ENCODE measurements around the gene GSG1.
"Not testable (repeated sequence)": the region's sequence is repeated elsewhere in the genome, so short reads cannot be mapped to it uniquely, and the experiment has no call there.

The GSG1 gene

DNA sequence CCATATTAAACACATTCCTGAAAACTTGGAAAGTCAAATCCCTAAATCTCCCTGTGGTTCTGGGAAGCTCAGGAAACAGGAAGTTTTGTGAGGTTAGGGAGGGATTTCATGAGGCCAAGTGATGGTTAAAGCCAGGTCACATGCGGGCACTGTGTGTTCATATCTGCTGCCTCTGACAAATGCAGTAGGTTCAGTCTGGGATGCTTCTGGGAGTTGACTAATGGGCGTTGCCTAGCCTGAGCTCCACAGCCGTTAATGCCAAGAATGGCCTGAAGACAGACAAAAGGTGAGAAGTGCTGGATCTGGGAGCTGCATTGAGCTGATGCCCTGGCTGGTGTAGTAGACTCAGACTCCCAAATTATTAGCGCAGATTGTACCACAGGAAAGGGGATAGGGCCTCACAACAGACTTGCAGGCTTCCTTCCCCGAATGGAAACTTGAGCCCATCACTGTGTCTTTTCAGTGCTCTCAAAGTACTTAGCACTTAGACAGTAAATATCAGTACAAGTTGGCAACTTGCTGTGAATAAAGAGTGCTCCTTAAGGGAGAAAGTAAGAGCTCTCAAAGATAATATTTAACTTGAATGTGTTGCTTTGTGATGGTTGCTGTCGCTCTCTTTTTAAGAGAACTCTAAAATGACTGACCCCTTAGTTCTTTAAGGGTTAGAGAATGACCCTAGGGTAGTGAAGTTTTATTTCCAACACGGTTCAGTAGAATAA lies 17.3 kb downstream of the GSG1 start:
- H3K27me3 ChIP-seq (ENCODE audit: control insufficient read depth, insufficient read depth, low read length) = no peaks in the 10 kb centered on the region
- H3K4me3 ChIP-seq (ENCODE audit: low read depth, low read length) = no peak overlapping the region
- no peak overlapping the region for H3K9ac ChIP-seq (ENCODE audit: low read depth, low read length)
- H3K9me3 ChIP-seq (ENCODE audit: control insufficient read depth, insufficient read depth, low read length) = no peaks in the 10 kb centered on the region
- peaks cover 24% of the 10 kb centered on the region for H3K4me1 ChIP-seq (ENCODE audit: control insufficient read depth, insufficient read depth, low read length)
- H3K36me3 ChIP-seq (ENCODE audit: control insufficient read depth, insufficient read depth, low read length) = no peaks in the 10 kb centered on the region

DNA sequence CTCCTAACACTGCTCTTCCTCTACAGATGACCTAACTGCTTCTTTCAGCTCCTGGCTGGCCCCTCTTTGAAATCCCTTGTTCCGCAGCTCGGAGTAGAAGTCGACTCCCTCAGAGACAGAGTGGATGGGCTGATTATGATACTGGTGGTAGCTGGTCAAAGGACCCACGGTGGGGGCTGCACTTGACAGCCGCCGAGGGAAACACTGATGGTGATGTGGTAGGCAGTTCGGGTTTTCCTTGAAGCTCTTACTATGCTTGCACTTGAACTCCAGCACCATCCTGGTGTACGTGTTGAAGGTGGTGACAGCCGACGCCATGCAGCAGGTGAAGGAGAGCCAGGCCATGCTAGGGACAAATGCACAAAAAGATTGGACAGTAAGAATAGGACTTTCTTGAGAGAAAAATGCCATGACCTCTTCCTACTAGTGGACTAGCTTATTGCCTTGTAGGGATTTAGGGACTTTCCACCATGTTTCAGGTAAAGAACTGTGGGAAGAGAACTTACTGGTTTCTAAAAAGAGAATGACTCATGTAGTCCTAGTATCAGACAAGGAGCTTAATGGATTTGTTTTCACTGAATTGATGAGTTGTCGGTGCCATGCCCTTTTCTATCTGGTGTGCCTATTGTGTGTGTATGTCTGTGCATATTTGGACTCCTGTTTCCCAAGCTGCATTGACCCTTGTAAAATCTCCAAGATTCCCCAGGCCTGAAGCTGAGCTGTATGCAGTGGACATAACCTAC lies 18.4 kb downstream of the GSG1 start:
- H3K27me3 ChIP-seq (ENCODE audit: control insufficient read depth, insufficient read depth, low read length) = no peaks in the 10 kb centered on the region
- no peak overlapping the region for H3K9ac ChIP-seq (ENCODE audit: low read depth, low read length)
- peaks cover 24% of the 10 kb centered on the region for H3K4me1 ChIP-seq (ENCODE audit: control insufficient read depth, insufficient read depth, low read length)
- H3K36me3 ChIP-seq (ENCODE audit: control insufficient read depth, insufficient read depth, low read length) = no peaks in the 10 kb centered on the region
- no peak overlapping the region for H3K4me3 ChIP-seq (ENCODE audit: low read depth, low read length)
- H3K9me3 ChIP-seq (ENCODE audit: control insufficient read depth, insufficient read depth, low read length) = no peaks in the 10 kb centered on the region

DNA sequence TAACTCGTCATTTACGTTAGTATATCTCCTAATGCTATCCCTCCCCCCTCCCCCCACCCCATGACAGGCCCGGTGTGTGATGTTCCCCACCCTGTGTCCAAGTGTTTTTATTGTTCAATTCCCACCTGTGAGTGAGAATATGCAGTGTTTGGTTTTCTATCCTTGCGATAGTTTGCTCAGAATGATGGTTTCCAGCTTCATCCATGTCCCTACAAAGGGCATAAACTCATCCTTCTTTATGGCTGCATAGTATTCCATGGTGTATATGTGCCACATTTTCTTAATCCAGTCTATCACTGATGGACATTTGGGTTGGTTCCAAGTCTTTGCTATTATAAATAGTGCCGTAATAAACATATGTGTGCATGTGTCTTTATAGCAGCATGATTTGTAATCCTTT lies 19.8 kb downstream of the GSG1 start:
- not testable (repeated sequence) for H3K36me3 ChIP-seq (ENCODE audit: control insufficient read depth, insufficient read depth, low read length); H3K27me3 ChIP-seq (ENCODE audit: control insufficient read depth, insufficient read depth, low read length); H3K9ac ChIP-seq (ENCODE audit: low read depth, low read length); H3K9me3 ChIP-seq (ENCODE audit: control insufficient read depth, insufficient read depth, low read length); H3K4me3 ChIP-seq (ENCODE audit: low read depth, low read length)
- H3K4me1 ChIP-seq (ENCODE audit: control insufficient read depth, insufficient read depth, low read length) = peaks cover 20% of the 10 kb centered on the region

DNA sequence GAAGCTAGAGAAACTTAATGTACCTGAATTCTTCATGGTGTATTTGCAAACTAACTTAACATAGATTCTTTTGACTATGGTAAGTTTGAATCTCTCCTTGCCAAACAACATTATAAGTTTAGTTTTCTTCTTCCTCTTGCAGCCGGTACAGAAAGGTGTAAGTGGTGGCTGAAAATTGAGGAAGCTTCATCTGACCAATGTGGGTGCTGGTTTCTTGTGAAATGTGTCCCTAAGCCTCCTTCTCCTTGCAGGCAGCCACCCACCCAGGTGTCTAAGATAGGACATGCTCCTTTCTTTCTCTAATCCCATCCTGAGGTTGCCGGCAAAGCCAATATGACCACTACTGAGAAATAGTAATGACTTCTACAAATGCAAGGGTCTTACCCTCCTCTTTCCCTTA lies 20.6 kb downstream of the GSG1 start:
- Histone ChIP-seq H3K27me3 (ENCODE audit: control insufficient read depth, insufficient read depth, low read length) (no peaks in the 10 kb centered on the region), H3K36me3 (ENCODE audit: control insufficient read depth, insufficient read depth, low read length) (no peaks in the 10 kb centered on the region), H3K9ac (ENCODE audit: low read depth, low read length) (no peak overlapping the region), H3K4me1 (ENCODE audit: control insufficient read depth, insufficient read depth, low read length) (peaks cover 14% of the 10 kb centered on the region), H3K9me3 (ENCODE audit: control insufficient read depth, insufficient read depth, low read length) (no peaks in the 10 kb centered on the region), H3K4me3 (ENCODE audit: low read depth, low read length) (no peak overlapping the region)

DNA sequence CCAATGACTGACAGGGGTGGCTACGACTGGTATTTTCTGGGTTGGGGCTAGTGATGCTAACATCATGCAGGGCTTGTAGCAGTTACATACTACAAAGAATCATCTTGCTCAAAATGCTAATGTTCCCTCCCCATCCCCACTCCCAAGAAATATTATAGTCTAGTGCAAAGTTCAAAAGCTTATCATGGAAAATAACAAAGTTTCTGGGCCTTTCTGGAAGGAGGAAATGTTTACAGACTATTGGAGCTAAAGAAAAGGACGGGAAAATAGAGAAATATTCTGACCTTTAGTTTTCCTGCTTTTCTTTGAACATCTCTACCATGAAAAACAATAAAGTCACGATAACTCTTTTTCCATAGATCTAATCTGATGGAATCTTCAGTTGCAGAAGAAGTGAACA lies 23.2 kb downstream of the GSG1 start:
- Histone ChIP-seq H3K4me3 (ENCODE audit: low read depth, low read length) (no peak overlapping the region), H3K9me3 (ENCODE audit: control insufficient read depth, insufficient read depth, low read length) (no peaks in the 10 kb centered on the region), H3K9ac (ENCODE audit: low read depth, low read length) (no peak overlapping the region), H3K27me3 (ENCODE audit: control insufficient read depth, insufficient read depth, low read length) (no peaks in the 10 kb centered on the region), H3K4me1 (ENCODE audit: control insufficient read depth, insufficient read depth, low read length) (peaks cover 5% of the 10 kb centered on the region), H3K36me3 (ENCODE audit: control insufficient read depth, insufficient read depth, low read length) (peaks cover 5% of the 10 kb centered on the region)

DNA sequence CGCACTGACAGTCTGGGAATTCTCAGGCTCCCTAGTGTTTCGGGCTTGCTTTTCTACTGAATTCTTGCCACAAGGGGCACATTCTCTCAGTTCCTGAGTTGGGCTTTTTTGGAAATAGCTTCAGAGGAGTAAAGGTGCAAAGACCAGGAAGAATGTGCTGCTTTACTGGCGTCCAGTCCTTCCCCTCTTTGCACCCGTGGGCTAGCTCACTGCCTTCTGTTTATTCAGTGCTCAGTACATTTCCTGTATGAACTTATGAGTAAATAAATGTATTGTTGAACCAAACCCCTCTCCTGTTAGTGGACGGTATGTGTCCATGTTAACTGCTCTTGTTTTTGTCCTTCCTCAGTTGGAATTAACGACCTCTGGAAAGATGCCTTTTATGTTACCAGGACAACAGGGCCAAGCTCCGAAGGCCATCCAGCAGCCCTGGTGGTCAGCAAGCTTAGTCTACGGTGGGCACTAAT lies 24.0 kb downstream of the GSG1 start:
- Histone ChIP-seq H3K27me3 (ENCODE audit: control insufficient read depth, insufficient read depth, low read length) (no peaks in the 10 kb centered on the region), H3K9ac (ENCODE audit: low read depth, low read length) (no peak overlapping the region), H3K9me3 (ENCODE audit: control insufficient read depth, insufficient read depth, low read length) (no peaks in the 10 kb centered on the region), H3K4me3 (ENCODE audit: low read depth, low read length) (no peak overlapping the region), H3K36me3 (ENCODE audit: control insufficient read depth, insufficient read depth, low read length) (peaks cover 5% of the 10 kb centered on the region), H3K4me1 (ENCODE audit: control insufficient read depth, insufficient read depth, low read length) (peaks cover 5% of the 10 kb centered on the region)

DNA sequence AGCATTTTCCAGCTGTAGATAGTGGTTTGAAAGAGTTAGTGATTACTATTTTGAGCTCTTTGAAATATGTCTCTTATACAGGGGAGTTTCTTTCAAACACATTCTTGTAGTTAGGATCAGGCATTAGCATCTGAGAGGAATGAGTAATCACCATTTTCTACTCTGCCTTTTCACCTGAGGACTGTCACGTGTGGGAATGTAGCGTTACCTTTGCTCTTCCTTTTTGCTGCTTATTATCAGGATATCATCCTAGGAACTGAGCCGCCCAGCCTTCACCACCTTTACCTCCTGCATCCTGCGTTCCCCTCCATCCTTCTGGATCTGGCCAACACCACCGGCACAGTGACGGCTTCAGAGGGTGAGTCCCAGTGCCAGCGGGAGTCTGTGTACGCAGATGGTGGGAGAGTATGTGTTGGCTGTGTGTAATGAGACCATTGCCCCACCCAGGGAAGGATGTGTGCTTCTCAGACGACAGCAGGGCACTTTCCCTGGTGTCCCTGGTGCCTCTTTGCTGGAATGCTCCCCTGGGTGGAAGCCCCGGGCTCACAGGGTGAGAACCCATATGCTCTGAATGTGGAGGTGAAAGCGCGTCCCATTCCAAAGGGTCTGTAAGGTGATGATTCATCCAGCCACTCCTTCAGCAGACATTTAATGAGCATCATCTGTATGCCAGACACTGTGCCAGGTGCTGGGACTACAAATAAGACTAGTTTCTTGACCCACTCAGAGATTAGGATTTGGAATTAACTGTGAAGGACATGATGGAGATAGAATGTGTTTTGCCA lies 27.5 kb downstream of the GSG1 start:
- Histone ChIP-seq H3K9ac (ENCODE audit: low read depth, low read length) (no peak overlapping the region), H3K9me3 (ENCODE audit: control insufficient read depth, insufficient read depth, low read length) (no peaks in the 10 kb centered on the region), H3K27me3 (ENCODE audit: control insufficient read depth, insufficient read depth, low read length) (no peaks in the 10 kb centered on the region), H3K4me1 (ENCODE audit: control insufficient read depth, insufficient read depth, low read length) (peaks cover 5% of the 10 kb centered on the region), H3K36me3 (ENCODE audit: control insufficient read depth, insufficient read depth, low read length) (peaks cover 5% of the 10 kb centered on the region), H3K4me3 (ENCODE audit: low read depth, low read length) (no peak overlapping the region)

DNA sequence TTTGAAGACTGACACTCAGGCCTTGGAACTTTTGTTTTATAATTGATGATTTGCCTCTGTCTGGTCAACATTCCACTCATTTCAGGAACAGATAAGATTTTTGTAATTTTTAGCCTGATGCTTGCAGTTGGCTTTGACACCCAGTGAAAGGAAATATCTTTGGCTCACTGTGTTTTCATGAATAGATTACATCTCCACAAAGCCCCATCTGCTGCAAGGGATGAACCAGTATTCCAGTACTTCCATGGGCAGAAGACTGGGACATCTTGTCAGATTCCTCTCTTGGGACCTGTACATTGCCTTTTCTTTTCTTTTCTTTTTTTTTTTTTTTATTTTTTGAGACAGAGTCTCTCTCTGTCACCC lies 28.4 kb downstream of the GSG1 start:
- no peak overlapping the region for H3K9ac ChIP-seq (ENCODE audit: low read depth, low read length)
- peaks cover 5% of the 10 kb centered on the region for H3K36me3 ChIP-seq (ENCODE audit: control insufficient read depth, insufficient read depth, low read length)
- peaks cover 5% of the 10 kb centered on the region for H3K4me1 ChIP-seq (ENCODE audit: control insufficient read depth, insufficient read depth, low read length)
- H3K9me3 ChIP-seq (ENCODE audit: control insufficient read depth, insufficient read depth, low read length) = no peaks in the 10 kb centered on the region
- H3K27me3 ChIP-seq (ENCODE audit: control insufficient read depth, insufficient read depth, low read length) = no peaks in the 10 kb centered on the region
- no peak overlapping the region for H3K4me3 ChIP-seq (ENCODE audit: low read depth, low read length)

DNA sequence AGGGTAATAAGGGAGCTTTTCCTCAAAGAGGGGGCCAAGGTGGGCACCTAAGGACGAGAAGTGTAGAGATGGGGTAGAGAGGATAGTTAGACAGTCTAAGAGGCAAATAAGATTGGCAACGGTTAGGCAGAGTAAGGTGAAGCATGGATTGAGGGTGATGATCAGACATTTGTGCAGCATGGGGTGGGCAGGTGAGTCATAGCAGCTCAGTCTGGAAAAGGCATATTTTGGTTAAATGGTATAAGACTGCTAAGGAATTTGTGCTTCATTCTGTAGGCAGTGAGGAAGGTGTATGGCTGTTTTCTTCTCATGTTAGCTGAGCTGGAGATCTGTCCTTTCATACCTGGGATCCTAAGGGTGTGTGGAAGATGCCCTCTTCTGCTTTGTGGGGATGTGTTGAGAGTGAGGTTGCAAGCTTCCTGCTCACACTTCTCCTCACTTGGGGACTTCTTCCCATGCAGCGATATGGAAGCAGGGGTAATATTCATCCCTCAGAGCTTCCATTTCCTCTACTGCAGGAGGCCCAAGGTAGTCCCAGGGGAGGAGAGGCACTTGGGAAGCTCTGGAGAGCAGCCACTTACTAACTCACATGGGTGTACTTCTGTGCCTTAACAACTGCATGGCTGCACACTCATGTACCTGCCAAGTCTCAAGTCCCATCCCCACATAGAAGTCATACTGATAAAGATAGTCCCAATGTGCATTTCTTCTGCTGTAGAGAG lies 28.9 kb downstream of the GSG1 start:
- Histone ChIP-seq H3K27me3 (ENCODE audit: control insufficient read depth, insufficient read depth, low read length) (no peaks in the 10 kb centered on the region), H3K9me3 (ENCODE audit: control insufficient read depth, insufficient read depth, low read length) (no peaks in the 10 kb centered on the region), H3K9ac (ENCODE audit: low read depth, low read length) (no peak overlapping the region), H3K4me1 (ENCODE audit: control insufficient read depth, insufficient read depth, low read length) (peaks cover 5% of the 10 kb centered on the region), H3K36me3 (ENCODE audit: control insufficient read depth, insufficient read depth, low read length) (peaks cover 5% of the 10 kb centered on the region), H3K4me3 (ENCODE audit: low read depth, low read length) (no peak overlapping the region)

DNA sequence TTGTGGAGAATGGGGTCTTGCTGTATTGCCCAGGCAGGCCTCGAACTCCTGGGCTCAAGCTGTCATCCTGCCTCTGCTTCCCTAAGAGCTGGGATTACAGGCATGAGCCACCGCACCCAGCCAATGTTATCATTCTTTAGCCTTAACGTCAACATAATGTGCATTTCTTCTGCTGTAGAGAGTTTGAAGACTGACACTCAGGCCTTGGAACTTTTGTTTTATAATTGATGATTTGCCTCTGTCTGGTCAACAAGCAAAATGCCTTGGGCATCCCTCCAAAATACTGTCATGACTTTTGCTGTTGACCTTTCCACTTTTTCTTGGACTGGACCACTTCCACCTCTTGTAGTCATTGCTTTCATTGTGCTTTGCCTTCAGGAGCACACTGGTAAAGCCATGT lies 30.3 kb downstream of the GSG1 start:
- H3K27me3 ChIP-seq (ENCODE audit: control insufficient read depth, insufficient read depth, low read length) = no peaks in the 10 kb centered on the region
- no peak overlapping the region for H3K4me3 ChIP-seq (ENCODE audit: low read depth, low read length)
- H3K9ac ChIP-seq (ENCODE audit: low read depth, low read length) = no peak overlapping the region
- H3K4me1 ChIP-seq (ENCODE audit: control insufficient read depth, insufficient read depth, low read length) = peaks cover 2% of the 10 kb centered on the region
- no peaks in the 10 kb centered on the region for H3K9me3 ChIP-seq (ENCODE audit: control insufficient read depth, insufficient read depth, low read length)
- H3K36me3 ChIP-seq (ENCODE audit: control insufficient read depth, insufficient read depth, low read length) = peaks cover 5% of the 10 kb centered on the region
